Daoy (cell line): ENCODE data around the gene EXOSC7. TPM values are rescaled to one million over a fixed set of nuclear protein-coding genes. Genes with fewer than 3 reads are reported as not detected.
A peak's percentile ranks its signal among the peaks of the same experiment; 100 is the strongest.
"Not testable (repeated sequence)": the region's sequence is repeated elsewhere in the genome, so short reads cannot be mapped to it uniquely, and the experiment has no call there.

Experiments used
- DNase-seq: peaks from one replicate; pipeline ENCODE4 v3.0.0-alpha.2; 2015; ENCODE audit warnings: low read depth
- total RNA-seq: library from RNA; depleted of rRNA; stranded (reverse); fragments of >200 nt; shearing (Covaris generic); gene quantifications from 2 replicates; pipeline ENCODE4 v1.2.3, GENCODE V29; 2014

Gene EXOSC7
- total RNA-seq, 1 experiment from 2014 or later: 85.5 TPM

DNA sequence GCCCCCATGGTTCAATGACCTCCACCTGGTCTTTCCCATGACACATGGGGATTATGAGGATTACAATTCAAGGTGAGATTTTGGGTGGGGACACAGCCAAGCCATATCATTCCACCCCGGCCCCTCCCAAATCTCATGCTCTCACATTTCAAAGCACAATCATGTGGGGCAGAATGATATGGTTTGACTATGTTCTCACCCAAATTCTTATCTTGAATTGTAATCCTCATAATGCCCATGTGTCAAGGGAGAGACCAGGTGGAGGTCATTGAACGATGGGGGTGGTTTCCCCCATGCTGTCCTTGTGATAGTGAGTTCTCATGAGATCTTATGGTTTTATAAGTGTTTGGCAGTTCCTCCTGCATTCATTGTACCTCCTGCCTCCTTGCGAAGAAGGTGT, 47.6 kb downstream of the EXOSC7 start:
- no peak for DNase-seq

DNA sequence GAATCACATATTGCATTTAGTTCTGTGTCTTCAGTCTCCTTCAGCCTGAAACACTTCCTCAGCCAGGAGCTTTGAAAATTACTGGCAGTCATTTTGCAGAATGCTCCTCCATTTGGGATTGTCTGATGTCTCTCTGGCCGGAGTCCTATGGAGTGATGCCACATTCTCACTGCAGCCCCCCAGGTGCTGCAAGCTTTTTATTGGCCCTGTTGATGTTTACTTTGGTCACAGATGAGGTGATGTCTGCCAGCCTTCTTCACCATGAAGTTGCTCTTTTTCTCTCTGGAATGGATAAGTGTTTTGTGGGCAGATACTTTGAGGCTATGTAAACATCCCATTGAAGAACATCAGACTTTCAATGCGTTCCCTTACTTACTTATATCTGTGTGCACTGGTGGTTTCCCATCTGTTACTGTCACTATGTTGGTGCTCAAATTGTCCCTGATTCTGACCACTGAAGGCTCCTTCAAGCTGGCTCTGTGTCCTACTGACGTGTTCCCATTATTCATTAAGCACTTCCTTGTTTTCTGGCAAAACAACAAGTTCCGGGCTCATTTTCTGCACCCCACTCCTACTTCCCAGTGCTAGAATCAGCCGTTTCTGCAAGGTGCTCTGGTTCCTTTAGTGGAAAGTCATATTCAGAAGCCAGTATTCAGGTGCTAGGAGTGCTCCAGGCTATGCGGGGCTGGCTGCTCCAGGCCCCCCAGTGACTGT, 48.7 kb downstream of the EXOSC7 start:
- no peak for DNase-seq

DNA sequence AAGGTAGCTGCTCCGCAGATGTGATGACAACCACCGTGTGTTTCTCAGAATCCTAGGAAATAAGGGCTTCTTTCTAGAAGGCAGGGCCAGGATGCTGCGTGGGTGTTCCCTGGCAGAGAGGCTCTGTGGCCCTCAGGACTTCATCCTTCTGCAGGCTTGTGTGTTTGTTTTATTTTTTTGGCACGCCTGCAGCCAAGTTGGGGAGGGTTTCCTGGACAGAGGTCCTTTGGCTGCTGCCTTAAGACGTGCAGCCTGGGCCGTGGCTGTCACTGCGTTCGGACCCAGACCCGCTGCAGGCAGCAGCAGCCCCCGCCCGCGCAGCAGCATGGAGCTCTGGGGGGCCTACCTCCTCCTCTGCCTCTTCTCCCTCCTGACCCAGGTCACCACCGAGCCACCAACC, 50.0 kb downstream of the EXOSC7 start, which contains the start of gene CLEC3B:
Gene CLEC3B (plus strand): TSS at position 266 of the 400 bp plus-strand sequence. CDS start 60 bp downstream, at position 326.
- DNase-seq: peak; percentile 34

DNA sequence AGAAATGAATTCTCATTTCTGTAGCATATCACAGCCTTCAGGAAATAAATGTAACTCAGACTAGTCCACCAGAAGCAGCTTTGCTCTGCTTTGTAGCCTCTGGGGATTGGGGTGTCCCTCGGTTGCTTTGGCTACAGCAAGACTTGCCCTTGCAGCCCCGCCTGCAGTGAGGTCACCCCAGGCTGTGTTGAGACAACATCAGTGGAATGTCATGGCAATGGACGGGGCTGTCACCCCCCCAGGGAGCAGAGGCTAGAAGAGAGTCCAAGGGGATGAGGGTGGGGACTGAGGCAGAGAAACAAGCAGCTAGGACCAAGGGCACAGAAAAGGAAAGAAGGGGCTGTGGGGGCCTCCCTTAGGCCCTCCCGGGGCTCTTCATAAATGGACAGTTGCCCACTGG, 50.9 kb downstream of the EXOSC7 start:
- peak; percentile 45 for DNase-seq

DNA sequence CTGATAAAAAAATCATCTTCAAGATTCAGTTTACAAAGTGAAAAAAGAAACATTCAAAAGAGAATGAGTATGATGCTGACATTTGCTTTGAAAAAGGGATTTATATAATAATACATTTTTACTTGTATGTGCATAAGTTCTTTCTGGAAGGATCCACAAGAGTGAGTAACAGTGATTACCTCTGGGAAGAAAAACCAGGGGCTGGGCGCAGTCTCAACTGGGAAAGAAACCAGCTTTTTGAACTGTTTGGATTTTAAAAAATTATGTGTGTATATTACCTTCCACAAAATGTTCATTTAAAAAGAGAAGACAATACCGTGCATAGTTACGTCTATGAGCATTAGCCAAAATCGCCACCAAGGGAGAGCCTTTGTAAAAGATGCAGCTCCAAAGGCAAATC, 51.4 kb downstream of the EXOSC7 start:
- no peak for DNase-seq

- no peak for DNase-seq
These were observed 53.2 kb downstream of the EXOSC7 start for GRCh38 chr3:45029216-45029615.

DNA sequence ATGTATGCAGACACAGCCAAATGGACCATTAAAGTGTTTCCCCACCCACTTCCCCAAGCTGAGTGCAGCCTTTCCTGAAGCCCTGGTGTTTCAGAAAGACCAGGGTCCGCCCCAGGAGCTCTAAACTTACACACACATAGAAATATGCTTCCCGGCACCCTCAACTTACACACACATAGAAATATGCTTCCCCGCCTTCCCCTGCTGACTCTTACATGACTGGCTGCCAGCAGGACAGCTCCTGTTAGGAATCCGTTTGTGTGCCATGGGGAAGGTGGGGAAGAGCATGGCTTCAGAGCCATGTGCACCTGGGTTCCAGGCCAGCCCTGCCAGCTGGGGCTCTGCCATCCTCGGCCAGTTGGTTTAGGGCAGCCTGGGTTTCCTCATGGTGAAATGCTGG, 53.6 kb downstream of the EXOSC7 start:
- peak; percentile 26 for DNase-seq

- DNase-seq: no peak
These were observed 55.5 kb downstream of the EXOSC7 start for GRCh38 chr3:45031531-45031930.

DNA sequence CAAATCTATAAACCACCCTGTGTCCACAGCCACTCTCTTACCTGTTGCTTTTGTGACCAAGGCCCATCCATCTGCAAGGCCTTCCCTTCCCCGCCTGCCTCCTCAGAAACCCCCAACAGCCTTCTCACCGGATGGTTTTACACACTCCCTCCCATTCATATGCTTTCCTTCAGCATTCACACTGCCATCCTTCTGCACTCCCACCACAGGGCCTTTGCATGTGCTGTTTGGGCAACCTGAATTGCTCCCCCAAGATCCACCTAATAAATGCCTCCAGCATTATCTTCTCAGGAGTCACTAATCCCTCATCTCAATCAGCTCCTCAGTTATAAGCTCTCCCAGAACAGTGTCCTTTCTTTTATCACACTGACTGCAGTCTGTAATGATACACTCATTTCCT, 56.1 kb downstream of the EXOSC7 start:
- no peak for DNase-seq

GRCh38 chr3:45033791-45034190, 57.7 kb downstream of the EXOSC7 start:
- no peak for DNase-seq

- DNase-seq: peak; percentile 23
These were observed 58.7 kb downstream of the EXOSC7 start for GRCh38 chr3:45034612-45035252.

- DNase-seq: no peak
These were observed 59.6 kb downstream of the EXOSC7 start for GRCh38 chr3:45035441-45036301.

GRCh38 chr3:45037720-45038455, 61.8 kb downstream of the EXOSC7 start:
- peak; percentile 91 for DNase-seq

- DNase-seq: no peak
These were observed 65.6 kb downstream of the EXOSC7 start for GRCh38 chr3:45041666-45042065.

DNA sequence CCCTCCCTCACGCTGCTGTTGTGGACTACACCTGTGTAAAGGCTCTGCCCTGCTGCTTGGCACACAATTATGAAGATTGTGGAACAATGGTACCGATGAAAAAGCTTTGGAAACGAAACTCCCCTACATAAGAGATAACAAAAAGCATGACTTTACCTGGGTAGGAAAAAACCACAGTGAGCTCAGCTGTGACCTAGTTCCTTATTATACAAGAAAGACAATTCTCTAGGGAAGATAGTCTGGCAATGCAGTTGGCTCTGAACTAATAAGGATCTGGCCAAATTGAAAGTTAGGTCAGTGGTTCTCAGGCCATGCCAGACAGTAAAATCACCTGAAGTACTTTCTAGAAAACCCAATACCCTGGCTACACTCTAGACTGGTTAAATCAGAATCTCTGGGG, 66.1 kb downstream of the EXOSC7 start:
- no peak for DNase-seq

GRCh38 chr3:45043728-45044299, 67.8 kb downstream of the EXOSC7 start:
- peak; percentile 71 for DNase-seq

- no peak for DNase-seq
These were observed 72.2 kb downstream of the EXOSC7 start for GRCh38 chr3:45048244-45048643.

DNA sequence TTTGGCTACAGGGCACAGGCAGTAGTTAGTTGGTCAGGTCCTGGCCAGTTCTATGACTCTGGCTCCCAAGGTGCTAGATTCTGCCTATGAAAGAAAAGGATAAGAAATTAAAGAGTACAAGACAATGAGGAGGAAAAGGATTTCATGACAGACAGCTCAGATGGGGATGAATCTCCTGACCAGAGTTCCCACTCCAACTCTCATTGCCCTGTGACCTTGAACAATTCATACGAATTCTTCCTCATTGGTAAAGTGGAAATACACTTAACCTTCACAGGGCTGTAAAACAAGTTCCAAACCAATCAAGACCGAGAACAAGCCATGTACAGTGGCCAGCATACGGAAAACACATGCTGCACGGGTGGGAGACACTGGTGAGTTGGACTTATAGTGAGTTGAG, 73.8 kb downstream of the EXOSC7 start:
- no peak for DNase-seq

DNA sequence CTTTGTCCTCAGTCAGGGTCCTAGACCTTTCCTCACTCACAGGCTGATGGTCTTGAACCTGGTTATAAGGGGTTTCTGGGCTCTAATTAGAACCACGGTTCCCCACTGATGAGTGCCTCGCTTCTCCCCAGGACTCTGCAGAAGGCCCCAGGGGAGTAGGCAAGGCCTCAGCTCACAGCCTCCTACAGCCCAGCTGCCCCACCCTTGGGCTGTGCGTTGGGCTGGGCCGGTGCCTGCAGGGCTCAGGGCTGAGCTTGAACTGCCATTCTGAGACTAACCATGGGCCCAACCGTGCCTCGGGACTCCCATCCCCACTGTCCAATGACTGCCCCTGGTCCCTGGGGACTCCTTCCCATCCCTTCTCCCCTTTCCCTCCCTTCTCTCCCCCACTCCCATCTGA, 75.6 kb downstream of the EXOSC7 start:
- no peak for DNase-seq

DNA sequence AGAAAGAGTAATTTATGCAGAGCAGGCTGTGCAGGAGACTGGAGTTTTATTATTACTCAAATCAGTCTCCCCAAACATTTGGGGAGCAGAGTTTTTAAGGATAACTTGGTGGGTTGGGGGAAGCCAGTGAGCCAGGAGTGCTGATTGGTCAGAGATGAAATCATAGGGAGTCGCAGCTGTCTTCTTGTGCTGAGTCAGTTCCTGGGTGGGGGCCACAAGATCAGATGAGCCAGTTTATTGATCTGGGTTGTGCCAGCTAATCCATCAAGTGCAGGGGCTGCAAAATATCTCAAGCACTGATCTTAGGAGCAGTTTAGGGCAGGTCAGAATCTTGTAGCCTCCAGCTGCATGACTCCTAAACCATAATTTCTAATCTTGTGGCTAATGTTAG, 77.8 kb downstream of the EXOSC7 start:
- DNase-seq: not testable (repeated sequence)

DNA sequence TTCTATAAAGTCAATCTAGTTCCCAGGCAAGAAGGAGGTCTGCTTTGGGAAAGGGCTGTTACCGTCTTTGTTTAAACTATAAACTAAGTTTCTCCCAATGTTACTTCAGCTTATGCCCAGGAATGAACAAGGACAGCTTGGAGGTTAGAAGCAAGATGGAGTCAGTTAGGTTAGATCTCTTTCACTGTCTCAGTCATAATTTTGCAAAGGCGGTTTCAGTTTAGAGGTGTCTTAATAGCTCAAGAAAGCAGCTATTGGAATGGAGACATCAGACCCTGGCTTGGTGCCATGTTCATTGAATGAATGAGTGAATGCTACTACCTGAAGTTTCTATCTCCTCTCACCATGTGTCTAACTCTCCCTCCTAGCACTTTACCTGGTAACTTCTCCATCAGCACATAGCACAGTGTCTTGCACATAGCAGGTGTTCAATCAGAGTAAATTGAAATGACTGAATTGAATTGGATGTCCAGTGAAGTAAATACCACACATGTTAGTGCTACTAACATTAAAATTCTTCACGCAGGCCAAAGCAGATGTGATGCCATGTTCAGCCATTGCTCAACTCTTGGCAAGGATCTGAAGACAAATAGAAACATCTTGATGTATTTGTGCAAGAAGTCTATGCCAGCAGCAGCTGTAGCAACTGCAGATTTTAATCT, 78.3 kb downstream of the EXOSC7 start:
- no peak for DNase-seq
